ENCODE results near the gene INSR. TPM values are rescaled to one million over a fixed set of nuclear protein-coding genes. Genes with fewer than 3 reads are reported as not detected.

Gene INSR
- total RNA-seq, 1 experiment from 2014 or later, result 35.9 TPM

- POLR2A ChIA-PET, result interaction anchor here (1.5 kb wide), 1 partner anchor 97 kb away, joined by 7 read pairs; no protein-coding TSS in a partner anchor
- H3K27ac Mint-ChIP-seq, result no peak overlapping the region
- peak; percentile 25 for DNase-seq (ENCODE audit: low spot score)
- H3K4me3 Mint-ChIP-seq, result peak overlapping the region; percentile 68
- peak; percentile 6; the same call in 1 of the 2 replicates for ATAC-seq
- peaks cover 32% of the 10 kb centered on the region for H3K27me3 Mint-ChIP-seq (ENCODE audit: low read depth)
- H3K9me3 Mint-ChIP-seq, result no peaks in the 10 kb centered on the region
- no peaks in the 10 kb centered on the region for H3K36me3 Mint-ChIP-seq
- CTCF ChIA-PET, result interaction anchor here (0.5 to 2.0 kb wide), 6 partner anchors 33 to 191 kb away, joined by 3 to 7 read pairs (median 5); no protein-coding TSS in a partner anchor
- TF ChIP-seq ZBTB43 (CRISPR knock-in tag; IDR thresholded peaks at IDR 0.05) (no peak), CREB1 (CRISPR knock-in tag; IDR thresholded peaks at IDR 0.05) (no peak), ZNF671 (CRISPR knock-in tag; IDR thresholded peaks at IDR 0.05) (no peak), NFATC4 (CRISPR knock-in tag; IDR thresholded peaks at IDR 0.05) (no peak), GABPB1 (CRISPR knock-in tag; IDR thresholded peaks at IDR 0.05) (0 out of 2 replicates have a peak, but pooled peaks have one; percentile 28), USF2 (CRISPR knock-in tag; IDR thresholded peaks at IDR 0.05) (no peak), ZNF317 (CRISPR knock-in tag; IDR thresholded peaks at IDR 0.05; ENCODE audit: borderline replicate concordance, low read depth) (0 out of 2 replicates have a peak, but pooled peaks have one; percentile 12), SP1 (CRISPR knock-in tag; conservative IDR thresholded peaks at IDR 0.05) (no peak), PRRX2 (CRISPR knock-in tag; IDR thresholded peaks at IDR 0.05) (no peak), GTF2I (CRISPR knock-in tag; conservative IDR thresholded peaks at IDR 0.05) (peak; percentile 56; the same call in 1 of the 2 replicates)
- H3K4me1 Mint-ChIP-seq, result peaks cover 30% of the 10 kb centered on the region
Measured at GRCh38 chr19:7292950-7293761, 1.1 kb downstream of the INSR start.

GRCh38 chr19:7292352-7292949, 1.8 kb downstream of the INSR start:
- H3K9me3 Mint-ChIP-seq, result no peaks in the 10 kb centered on the region
- ChIA-PET CTCF (interaction anchor here (0.5 to 2.0 kb wide), 3 partner anchors 34 to 119 kb away, joined by 3 to 6 read pairs (median 4); no protein-coding TSS in a partner anchor), POLR2A (no interaction called here)
- H3K36me3 Mint-ChIP-seq, result no peaks in the 10 kb centered on the region
- peaks cover 30% of the 10 kb centered on the region for H3K4me1 Mint-ChIP-seq
- no peak for ATAC-seq
- DNase-seq (ENCODE audit: low spot score), result no peak
- no peak for TF ChIP-seq KAT7 (CRISPR knock-in tag; IDR thresholded peaks at IDR 0.05; ENCODE audit: borderline replicate concordance)
- no peak for TF ChIP-seq TP53 (CRISPR knock-in tag; IDR thresholded peaks at IDR 0.05)
- TF ChIP-seq PRDM15 (CRISPR knock-in tag; IDR thresholded peaks at IDR 0.05), result peak; percentile 36; the same call in 1 of the 2 replicates
- TF ChIP-seq RELA (CRISPR knock-in tag; IDR thresholded peaks at IDR 0.05; ENCODE audit: borderline replicate concordance), result no peak
- no peak for TF ChIP-seq MAX (CRISPR knock-in tag; IDR thresholded peaks at IDR 0.05)
- H3K4me3 Mint-ChIP-seq, result peak overlapping the region; percentile 68
- peaks cover 29% of the 10 kb centered on the region for H3K27me3 Mint-ChIP-seq (ENCODE audit: low read depth)
- H3K27ac Mint-ChIP-seq, result no peak overlapping the region

Measured in WTC11 (cell line).